ENCODE results near the gene RSRC1.
"Not testable (repeated sequence)": the region's sequence is repeated elsewhere in the genome, so short reads cannot be mapped to it uniquely, and the experiment has no call there.

The RSRC1 gene

GRCh38 chr3:158382479-158382878 is 272.6 kb downstream of the RSRC1 start:
- no peak for FAIRE-seq
- DNase-seq (ENCODE audit: insufficient read length), result no peak
- no peak for TF ChIP-seq TAF1 (IDR thresholded peaks at IDR 0.05; ENCODE audit: borderline replicate concordance, low read depth, low read length)
- TF ChIP-seq POLR2A (IDR thresholded peaks at IDR 0.05; ENCODE audit: low read depth, low read length), result no peak
- TF ChIP-seq POLR2AphosphoS5 (IDR thresholded peaks at IDR 0.05; ENCODE audit: low read depth, low read length), result no peak

GRCh38 chr3:158384019-158384418 is 274.1 kb downstream of the RSRC1 start:
- TF ChIP-seq POLR2A (IDR thresholded peaks at IDR 0.05; ENCODE audit: low read depth, low read length) (no peak), POLR2AphosphoS5 (IDR thresholded peaks at IDR 0.05; ENCODE audit: low read depth, low read length) (no peak), TAF1 (IDR thresholded peaks at IDR 0.05; ENCODE audit: borderline replicate concordance, low read depth, low read length) (no peak)
- DNase-seq (ENCODE audit: insufficient read length) (no peak), FAIRE-seq (no peak)

GRCh38 chr3:158395421-158395820 is 285.5 kb downstream of the RSRC1 start:
- no peak for FAIRE-seq
- DNase-seq (ENCODE audit: insufficient read length), result no peak
- TF ChIP-seq POLR2AphosphoS5 (IDR thresholded peaks at IDR 0.05; ENCODE audit: low read depth, low read length) (no peak), POLR2A (IDR thresholded peaks at IDR 0.05; ENCODE audit: low read depth, low read length) (no peak), TAF1 (IDR thresholded peaks at IDR 0.05; ENCODE audit: borderline replicate concordance, low read depth, low read length) (no peak)

GRCh38 chr3:158402590-158402989 is 292.7 kb downstream of the RSRC1 start:
- DNase-seq (ENCODE audit: insufficient read length) (no peak), FAIRE-seq (no peak)
- TF ChIP-seq POLR2A (IDR thresholded peaks at IDR 0.05; ENCODE audit: low read depth, low read length) (no peak), POLR2AphosphoS5 (IDR thresholded peaks at IDR 0.05; ENCODE audit: low read depth, low read length) (no peak), TAF1 (IDR thresholded peaks at IDR 0.05; ENCODE audit: borderline replicate concordance, low read depth, low read length) (no peak)

GRCh38 chr3:158403013-158403412 is 293.1 kb downstream of the RSRC1 start:
- no peak for FAIRE-seq
- TF ChIP-seq TAF1 (IDR thresholded peaks at IDR 0.05; ENCODE audit: borderline replicate concordance, low read depth, low read length), result no peak
- TF ChIP-seq POLR2A (IDR thresholded peaks at IDR 0.05; ENCODE audit: low read depth, low read length), result no peak
- TF ChIP-seq POLR2AphosphoS5 (IDR thresholded peaks at IDR 0.05; ENCODE audit: low read depth, low read length), result no peak

GRCh38 chr3:158404131-158404718 is 294.3 kb downstream of the RSRC1 start:
- FAIRE-seq (peak; percentile 17), DNase-seq (ENCODE audit: insufficient read length) (no peak)
- TF ChIP-seq TAF1 (IDR thresholded peaks at IDR 0.05; ENCODE audit: borderline replicate concordance, low read depth, low read length) (no peak), POLR2AphosphoS5 (IDR thresholded peaks at IDR 0.05; ENCODE audit: low read depth, low read length) (no peak), POLR2A (IDR thresholded peaks at IDR 0.05; ENCODE audit: low read depth, low read length) (no peak)

More at GRCh38 chr3:158403013-158403412, 293.1 kb downstream of the RSRC1 start:
- DNase-seq (ENCODE audit: insufficient read length), result no peak

GRCh38 chr3:158405507-158405906 is 295.6 kb downstream of the RSRC1 start:
- FAIRE-seq (no peak), DNase-seq (ENCODE audit: insufficient read length) (no peak)
- TF ChIP-seq TAF1 (IDR thresholded peaks at IDR 0.05; ENCODE audit: borderline replicate concordance, low read depth, low read length) (no peak), POLR2AphosphoS5 (IDR thresholded peaks at IDR 0.05; ENCODE audit: low read depth, low read length) (no peak), POLR2A (IDR thresholded peaks at IDR 0.05; ENCODE audit: low read depth, low read length) (no peak)

GRCh38 chr3:158407844-158408517 is 298.1 kb downstream of the RSRC1 start:
- DNase-seq (ENCODE audit: insufficient read length), result no peak
- TF ChIP-seq POLR2A (IDR thresholded peaks at IDR 0.05; ENCODE audit: low read depth, low read length) (no peak), POLR2AphosphoS5 (IDR thresholded peaks at IDR 0.05; ENCODE audit: low read depth, low read length) (no peak), TAF1 (IDR thresholded peaks at IDR 0.05; ENCODE audit: borderline replicate concordance, low read depth, low read length) (no peak)
- no peak for FAIRE-seq

- not testable (repeated sequence) for DNase-seq (ENCODE audit: insufficient read length)
Measured at GRCh38 chr3:158408518-158408897, 298.6 kb downstream of the RSRC1 start.

GRCh38 chr3:158418035-158418434 is 308.1 kb downstream of the RSRC1 start:
- DNase-seq (ENCODE audit: insufficient read length) (no peak), FAIRE-seq (no peak)
- TF ChIP-seq POLR2AphosphoS5 (IDR thresholded peaks at IDR 0.05; ENCODE audit: low read depth, low read length), result no peak
- no peak for TF ChIP-seq POLR2A (IDR thresholded peaks at IDR 0.05; ENCODE audit: low read depth, low read length)
- TF ChIP-seq TAF1 (IDR thresholded peaks at IDR 0.05; ENCODE audit: borderline replicate concordance, low read depth, low read length), result no peak

More at GRCh38 chr3:158408518-158408897, 298.6 kb downstream of the RSRC1 start:
- not testable (repeated sequence) for FAIRE-seq

GRCh38 chr3:158419820-158420653 is 310.1 kb downstream of the RSRC1 start:
- DNase-seq (ENCODE audit: insufficient read length) (no peak), FAIRE-seq (no peak)
- TF ChIP-seq POLR2AphosphoS5 (IDR thresholded peaks at IDR 0.05; ENCODE audit: low read depth, low read length) (no peak), POLR2A (IDR thresholded peaks at IDR 0.05; ENCODE audit: low read depth, low read length) (no peak), TAF1 (IDR thresholded peaks at IDR 0.05; ENCODE audit: borderline replicate concordance, low read depth, low read length) (no peak)

Data from GM12892 (cell line).